ENCODE data around the gene TLR10. TPM values are rescaled to one million over a fixed set of nuclear protein-coding genes. Genes with fewer than 3 reads are reported as not detected.

TLR10 gene
- total and polyA plus RNA-seq, 2 of the 13 experiments (the other 11 are each of a cell fraction or from before 2014, with no cell fraction given) = not detected

DNA sequence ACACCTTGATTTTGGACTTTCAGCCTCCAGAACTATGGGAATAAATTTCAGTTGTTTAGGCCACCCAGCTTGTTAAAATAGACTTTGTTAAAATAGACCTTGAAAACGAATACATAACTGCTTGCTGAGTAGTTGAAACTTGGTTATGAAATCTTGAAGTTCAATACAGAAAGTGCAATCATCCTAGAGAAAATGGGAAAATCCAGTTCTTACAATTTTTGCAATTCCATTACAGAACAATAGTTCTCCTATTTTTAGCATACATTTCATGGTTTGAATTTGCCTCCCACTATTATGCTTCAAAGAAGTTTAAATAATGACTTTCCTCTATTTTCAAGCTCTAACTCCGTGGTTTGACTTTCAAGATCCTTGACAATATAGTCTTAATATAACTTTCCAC is 11.3 kb upstream of the TLR10 start (continued):
- TF ChIP-seq ZNF235 (CRISPR knock-in tag; IDR thresholded peaks at IDR 0.05; ENCODE audit: borderline replicate concordance) (no peak), ATM (IDR thresholded peaks at IDR 0.05; ENCODE audit: borderline replicate concordance) (no peak), TRIM24 (CRISPR knock-in tag; IDR thresholded peaks at IDR 0.05) (no peak), ZFP90 (CRISPR knock-in tag; IDR thresholded peaks at IDR 0.05; ENCODE audit: borderline replicate concordance) (no peak)
- TF ChIP-seq, protein P1, sequence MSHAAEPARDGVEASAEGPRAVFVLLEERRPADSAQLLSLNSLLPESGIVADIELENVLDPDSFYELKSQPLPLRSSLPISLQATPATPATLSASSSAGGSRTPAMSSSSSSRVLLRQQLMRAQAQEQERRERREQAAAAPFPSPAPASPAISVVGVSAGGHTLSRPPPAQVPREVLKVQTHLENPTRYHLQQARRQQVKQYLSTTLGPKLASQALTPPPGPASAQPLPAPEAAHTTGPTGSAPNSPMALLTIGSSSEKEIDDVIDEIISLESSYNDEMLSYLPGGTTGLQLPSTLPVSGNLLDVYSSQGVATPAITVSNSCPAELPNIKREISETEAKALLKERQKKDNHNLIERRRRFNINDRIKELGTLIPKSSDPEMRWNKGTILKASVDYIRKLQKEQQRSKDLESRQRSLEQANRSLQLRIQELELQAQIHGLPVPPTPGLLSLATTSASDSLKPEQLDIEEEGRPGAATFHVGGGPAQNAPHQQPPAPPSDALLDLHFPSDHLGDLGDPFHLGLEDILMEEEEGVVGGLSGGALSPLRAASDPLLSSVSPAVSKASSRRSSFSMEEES (CRISPR knock-in tag; IDR thresholded peaks at IDR 0.05) = no peak

DNA sequence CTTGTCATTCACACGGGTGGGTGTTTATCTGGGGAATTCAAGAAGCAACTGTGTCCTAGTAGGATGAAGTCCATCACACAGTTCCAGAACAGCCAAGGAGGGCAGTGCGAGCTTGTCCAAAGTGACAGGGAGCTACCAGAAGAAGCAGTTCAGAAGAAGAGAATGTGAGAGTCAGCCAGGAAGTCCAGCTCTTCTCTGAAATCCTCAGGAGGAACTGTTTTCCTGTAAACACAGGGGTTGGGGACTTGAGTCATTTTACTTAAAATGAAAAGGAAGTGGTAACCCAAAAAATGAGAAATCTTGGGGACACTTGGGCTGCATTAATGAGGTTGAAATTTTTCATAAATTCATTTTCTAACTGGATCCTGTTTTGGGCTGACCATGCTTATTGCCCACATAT is 8.2 kb upstream of the TLR10 start:
- BruUV-seq (replicated peaks) = no TSS peak
- peaks cover 16% of the 10 kb centered on the region for H3K4me1 ChIP-seq (ENCODE audit: insufficient read depth, low read length)
- H3K4me2 ChIP-seq (ENCODE audit: low read depth, low read length) = no peak overlapping the region
- H3K27me3 ChIP-seq (ENCODE audit: control insufficient read depth in 1 of 2, insufficient read depth in 2 of 2, low read length in 2 of 2) = peaks cover 0 to 13% of the 10 kb centered on the region in 2 experiments; a peak in 1 of 5 replicates
- no peak overlapping the region for H2AFZ ChIP-seq (ENCODE audit: low read length)
- no peak overlapping the region for H3K9ac ChIP-seq (ENCODE audit: insufficient read depth, low read depth, low read length)
- POLR2A ChIA-PET = no interaction called here
- TF ChIP-seq ZNF747 (CRISPR knock-in tag; IDR thresholded peaks at IDR 0.05; ENCODE audit: borderline replicate concordance) (no peak), ZFY (CRISPR knock-in tag; IDR thresholded peaks at IDR 0.05) (no peak), MAZ (IDR thresholded peaks at IDR 0.05; ENCODE audit: borderline replicate concordance, low read depth, low read length) (no peak), MAZ (CRISPR knock-in tag; IDR thresholded peaks at IDR 0.05; ENCODE audit: low read depth) (no peak), SP5 (CRISPR knock-in tag; IDR thresholded peaks at IDR 0.05; ENCODE audit: borderline replicate concordance, low read depth) (no peak), PCBP2 (optimal IDR thresholded peaks at IDR 0.05; ENCODE audit: low read depth, low read length, poor library complexity, severe bottlenecking) (no peak), ZNF776 (CRISPR knock-in tag; IDR thresholded peaks at IDR 0.05) (no peak), BORCS8-MEF2B (CRISPR knock-in tag; IDR thresholded peaks at IDR 0.05) (no peak), ZNF766 (CRISPR knock-in tag; IDR thresholded peaks at IDR 0.05; ENCODE audit: borderline replicate concordance) (no peak), POLR2A (IDR thresholded peaks at IDR 0.05; ENCODE audit: insufficient read depth in 1 of 2, low read depth in 2 of 2, low read length in 2 of 2) (no peak), TRIM24 (CRISPR knock-in tag; IDR thresholded peaks at IDR 0.05) (no peak), ZNF235 (CRISPR knock-in tag; IDR thresholded peaks at IDR 0.05; ENCODE audit: borderline replicate concordance) (no peak), RXRB (CRISPR knock-in tag; IDR thresholded peaks at IDR 0.05; ENCODE audit: borderline replicate concordance) (no peak), HES4 (CRISPR knock-in tag; IDR thresholded peaks at IDR 0.05; ENCODE audit: borderline replicate concordance) (no peak), MEIS1 (CRISPR knock-in tag; IDR thresholded peaks at IDR 0.05; ENCODE audit: borderline replicate concordance) (no peak), KAT2B (IDR thresholded peaks at IDR 0.05; ENCODE audit: borderline replicate concordance, low read depth, low read length) (no peak), NFIB (CRISPR knock-in tag; IDR thresholded peaks at IDR 0.05; ENCODE audit: borderline replicate concordance) (no peak), NRL (CRISPR knock-in tag; IDR thresholded peaks at IDR 0.05; ENCODE audit: borderline replicate concordance) (no peak)
- H3K79me2 ChIP-seq (ENCODE audit: insufficient read depth, low read length) = no peaks in the 10 kb centered on the region
- no peaks in the 10 kb centered on the region for H3K36me3 ChIP-seq (replicated peaks in 1 of 2; ENCODE audit: control insufficient read depth in 1 of 2, insufficient read depth in 2 of 2, low read length in 2 of 2)
- 0% methylated on average over 2 of the region's 2 CpGs for WGBS (ENCODE audit: low lambda C conversion rate)
- ATAC-seq (no peak), DNase-seq (ENCODE audit: low spot score) (no peak), FAIRE-seq (no peak)
- no peaks in the 10 kb centered on the region for H3K9me3 ChIP-seq (ENCODE audit: low read length)
- no peaks in the 10 kb centered on the region for H4K20me1 ChIP-seq (ENCODE audit: insufficient read depth, low read length)
- H3K4me3 ChIP-seq (replicated peaks in 1 of 3; ENCODE audit: insufficient read depth in 1 of 3, low read depth in 2 of 3, low read length in 3 of 3) = no peak overlapping the region
- in situ Hi-C loops (cut with HindIII; ENCODE audit: extremely low pct_ligation_motif_present, low pct_unique_long_range_greater_than_20kb) = no loop called here
- H3K27ac ChIP-seq (ENCODE audit: extremely low read length, insufficient read depth, low read length) = no peak overlapping the region
- intact Hi-C loops (cut with micrococcal nuclease; ENCODE audit: unreplicated experiment) = no loop called here
- CTCF ChIA-PET (ENCODE audit: low intra/inter-chr PET ratio, low total read pairs) = no interaction called here
